Measurements from ENCODE around the gene PDSS2.

PDSS2 gene

GRCh38 chr6:107348224-107348623 lies 111.1 kb downstream of the PDSS2 start:
- no peak for DNase-seq (ENCODE audit: low read depth)
- H3K4me3 ChIP-seq (ENCODE audit: low read length): no peak overlapping the region
- no peak for TF ChIP-seq CTCF (conservative IDR thresholded peaks at IDR 0.05; ENCODE audit: low read depth, low read length)

- no peak for DNase-seq (ENCODE audit: low read depth)
- TF ChIP-seq CTCF (conservative IDR thresholded peaks at IDR 0.05; ENCODE audit: low read depth, low read length): no peak
- H3K4me3 ChIP-seq (ENCODE audit: low read length): no peak overlapping the region
These were observed 114.0 kb downstream of the PDSS2 start for GRCh38 chr6:107345393-107345792.

GRCh38 chr6:107344981-107345380 lies 114.4 kb downstream of the PDSS2 start:
- no peak for TF ChIP-seq CTCF (conservative IDR thresholded peaks at IDR 0.05; ENCODE audit: low read depth, low read length)

GRCh38 chr6:107344383-107344782 lies 115.0 kb downstream of the PDSS2 start:
- DNase-seq (ENCODE audit: low read depth): no peak
- no peak for TF ChIP-seq CTCF (conservative IDR thresholded peaks at IDR 0.05; ENCODE audit: low read depth, low read length)
- H3K4me3 ChIP-seq (ENCODE audit: low read length): no peak overlapping the region

More at GRCh38 chr6:107344981-107345380, 114.4 kb downstream of the PDSS2 start:
- H3K4me3 ChIP-seq (ENCODE audit: low read length): no peak overlapping the region
- no peak for DNase-seq (ENCODE audit: low read depth)

- DNase-seq (ENCODE audit: low read depth): no peak
- TF ChIP-seq CTCF (conservative IDR thresholded peaks at IDR 0.05; ENCODE audit: low read depth, low read length): no peak
- no peak overlapping the region for H3K4me3 ChIP-seq (ENCODE audit: low read length)
These were observed 117.2 kb downstream of the PDSS2 start for GRCh38 chr6:107342144-107342543.

GRCh38 chr6:107340881-107341280 lies 118.5 kb downstream of the PDSS2 start:
- no peak for TF ChIP-seq CTCF (conservative IDR thresholded peaks at IDR 0.05; ENCODE audit: low read depth, low read length)
- DNase-seq (ENCODE audit: low read depth): no peak
- H3K4me3 ChIP-seq (ENCODE audit: low read length): no peak overlapping the region

GRCh38 chr6:107337191-107337741 lies 122.1 kb downstream of the PDSS2 start:
- H3K4me3 ChIP-seq (ENCODE audit: low read length): no peak overlapping the region
- no peak for DNase-seq (ENCODE audit: low read depth)
- no peak for TF ChIP-seq CTCF (conservative IDR thresholded peaks at IDR 0.05; ENCODE audit: low read depth, low read length)

Data from retinal pigment epithelial cell (primary cell).